HepG2 (cell line): ENCODE measurements around the gene BMP6. TPM values are rescaled to one million over a fixed set of nuclear protein-coding genes. Genes with fewer than 3 reads are reported as not detected.

ENCODE experiments used
- ATAC-seq: fragments of 200-7000 bp; cut with Tn5 transposase; 3 replicates; pipeline ENCODE4 v1.9.1; 2020; ENCODE audit warnings: mild to moderate bottlenecking, moderate library complexity
- BruUV-seq: library from RNA; stranded (reverse); fragments of 400-500 nt; replicated peaks from 2 replicates; lab custom pipeline; 2021; lab: Mats Ljungman, UMichigan
- CTCF ChIA-PET: fragments of 300-600 bp; formaldehyde crosslinking; extraction: SDS; loops from one replicate; lab custom pipeline; 2021; ENCODE audit warnings: low total read pairs, inconsistent platforms, low intra/inter-chr PET ratio; lab: Yijun Ruan, JAX
- POLR2A ChIA-PET: fragments of 350-600 bp; sonication (Branson Sonifier 250); formaldehyde crosslinking; loops from one replicate; lab custom pipeline; 2020; ENCODE audit warnings: antibody characterized with exemption, inconsistent platforms; lab: Yijun Ruan, JAX
- DNase-seq: peaks from one replicate; pipeline ENCODE4 v3.0.0-alpha.2; 2015; ENCODE audit warnings: low spot score
- FAIRE-seq: peaks from 3 replicates; lab custom pipeline; 2011; peaks lifted over from hg19 to GRCh38; lab: Jason Lieb, UNC
- H2AFZ ChIP-seq: one replicate; pipeline ENCODE4 v1.6.1; 2011; ENCODE audit warnings: low read length, inconsistent platforms
- H3K27ac ChIP-seq: fragments of 300-600 bp; 3 replicates; pipeline ENCODE4 v1.8.0; 2011; ENCODE audit warnings: mixed run types, mild to moderate bottlenecking, mixed read lengths, low read length, inconsistent platforms; ENCODE audit not compliant: insufficient read depth; ENCODE audit errors: extremely low read length
- H3K27me3 ChIP-seq, 2 experiments: fragments of 200-600 bp in 1 of 2; 2 replicates in 1 of 2; 3 replicates in 1 of 2; pipeline versions ENCODE4 v1.6.0 to v1.8.0; 2011; ENCODE audit warnings: low read length in 2 of 2, mild to moderate bottlenecking in 2 of 2, moderate library complexity in 2 of 2, inconsistent platforms in 1 of 2; ENCODE audit not compliant: insufficient read depth in 2 of 2, control insufficient read depth in 1 of 2
- H3K36me3 ChIP-seq, 2 experiments: fragments of 200-600 bp in 1 of 2; replicated peaks in 1 of 2; 2 replicates in 1 of 2; 3 replicates in 1 of 2; pipeline versions ENCODE4 v1.5.1 to v1.8.0; 2011; ENCODE audit warnings: low read length in 2 of 2, inconsistent platforms in 1 of 2; ENCODE audit not compliant: insufficient read depth in 2 of 2, control insufficient read depth in 1 of 2
- H3K4me1 ChIP-seq: 2 replicates; pipeline ENCODE4 v1.5.1; 2012; ENCODE audit warnings: low read length, inconsistent platforms; ENCODE audit not compliant: insufficient read depth
- H3K4me2 ChIP-seq: 2 replicates; pipeline ENCODE4 v1.6.0; 2011; ENCODE audit warnings: low read depth, low read length, inconsistent platforms
- H3K4me3 ChIP-seq, 3 experiments: fragments of 200-600 bp in 1 of 3; sonication (generic), shearing (Covaris generic) in 1 of 3; replicated peaks in 1 of 3; 2 replicates each; pipeline ENCODE4 v1.5.1; 2011 to 2016; ENCODE audit warnings: low read length in 3 of 3, inconsistent platforms in 2 of 3, low read depth in 2 of 3, mild to moderate bottlenecking in 2 of 3, control low read depth in 1 of 3, mixed read lengths in 1 of 3; ENCODE audit not compliant: insufficient read depth in 1 of 3
- H3K79me2 ChIP-seq: one replicate; pipeline ENCODE4 v1.6.1; 2011; ENCODE audit warnings: low read length, inconsistent platforms; ENCODE audit not compliant: insufficient read depth
- H3K9ac ChIP-seq: 2 replicates; pipeline ENCODE4 v1.6.0; 2011; ENCODE audit warnings: mild to moderate bottlenecking, low read depth, low read length, inconsistent platforms; ENCODE audit not compliant: insufficient read depth
- H3K9me3 ChIP-seq: 2 replicates; pipeline ENCODE4 v1.5.1; 2012; ENCODE audit warnings: mild to moderate bottlenecking, low read length
- H4K20me1 ChIP-seq: 2 replicates; pipeline ENCODE4 v1.6.0; 2011; ENCODE audit warnings: inconsistent platforms, mild to moderate bottlenecking, low read length, moderate library complexity; ENCODE audit not compliant: insufficient read depth
- ARNT2 ChIP-seq: sonication (generic); formaldehyde crosslinking; IDR thresholded peaks from 2 replicates; pipeline ENCODE4 v1.8.0; 2022; ENCODE audit warnings: mild to moderate bottlenecking, low read depth, missing genetic modification reagents, moderate library complexity
- EP300 ChIP-seq, 3 experiments: sonication (generic) in 1 of 3; formaldehyde crosslinking in 1 of 3; IDR thresholded peaks; 2 replicates each; pipeline versions ENCODE4 v1.5.1 to v1.6.1; 2011 to 2020; ENCODE audit warnings: low read depth in 2 of 3, low read length in 2 of 3, borderline replicate concordance in 1 of 3, improper control_type of control experiment in 1 of 3, mild to moderate bottlenecking in 1 of 3, missing genetic modification reagents in 1 of 3, moderate library complexity in 1 of 3
- HNF4A ChIP-seq: sonication (generic); formaldehyde crosslinking; IDR thresholded peaks from 2 replicates; pipeline ENCODE4 v1.4.0; 2020; ENCODE audit warnings: missing genetic modification reagents
- HNF4G ChIP-seq, 2 experiments: sonication (generic) in 1 of 2; formaldehyde crosslinking in 1 of 2; IDR thresholded peaks; 2 replicates each; pipeline versions ENCODE4 v1.4.0 to v1.6.1; 2011 to 2020; ENCODE audit warnings: borderline replicate concordance in 2 of 2, low read depth in 2 of 2, mild to moderate bottlenecking in 2 of 2, low read length in 1 of 2, missing genetic modification reagents in 1 of 2, moderate library complexity in 1 of 2
- LBX2 ChIP-seq: sonication (generic); formaldehyde crosslinking; IDR thresholded peaks from 2 replicates; pipeline ENCODE4 v1.5.0; 2020; ENCODE audit warnings: missing genetic modification reagents, mild to moderate bottlenecking, borderline replicate concordance
- MAX ChIP-seq: IDR thresholded peaks from 2 replicates; pipeline ENCODE4 v1.6.1; 2012; ENCODE audit warnings: inconsistent platforms
- MEIS2 ChIP-seq: sonication (generic); formaldehyde crosslinking; IDR thresholded peaks from 2 replicates; pipeline ENCODE4 v1.9.0; 2021; ENCODE audit warnings: mild to moderate bottlenecking, missing genetic modification reagents
- MLX ChIP-seq: IDR thresholded peaks from 2 replicates; pipeline ENCODE4 v1.6.1; 2016
- MTF1 ChIP-seq: sonication (generic); formaldehyde crosslinking; IDR thresholded peaks from 2 replicates; pipeline ENCODE4 v1.5.0; 2020; ENCODE audit warnings: missing genetic modification reagents
- PCBP1 ChIP-seq: fragments of 200-400 bp; formaldehyde crosslinking; IDR thresholded peaks from 2 replicates; pipeline ENCODE4 v1.6.1; 2017; ENCODE audit warnings: mild to moderate bottlenecking, low read depth, low read length, borderline replicate concordance
- SETDB1 ChIP-seq: sonication (generic); formaldehyde crosslinking; IDR thresholded peaks from 2 replicates; pipeline ENCODE4 v1.5.1; 2020; ENCODE audit warnings: missing genetic modification reagents, mild to moderate bottlenecking, borderline replicate concordance
- SNAPC5 ChIP-seq: sonication (generic); formaldehyde crosslinking; IDR thresholded peaks from 2 replicates; pipeline ENCODE4 v1.8.1; 2023; ENCODE audit warnings: mild to moderate bottlenecking, missing genetic modification reagents, borderline replicate concordance
- ZBTB1 ChIP-seq: sonication (generic); formaldehyde crosslinking; IDR thresholded peaks from 2 replicates; pipeline ENCODE4 v1.4.0; 2020; ENCODE audit warnings: missing genetic modification reagents, borderline replicate concordance
- ZBTB20 ChIP-seq: sonication (generic); formaldehyde crosslinking; IDR thresholded peaks from 2 replicates; pipeline ENCODE4 v1.8.1; 2023; ENCODE audit warnings: missing genetic modification reagents, low read depth, mild to moderate bottlenecking, borderline replicate concordance
- ZBTB33 ChIP-seq: sonication (generic); formaldehyde crosslinking; IDR thresholded peaks from 2 replicates; pipeline ENCODE4 v1.4.0; 2020; ENCODE audit warnings: missing genetic modification reagents
- ZNF670 ChIP-seq: sonication (generic); formaldehyde crosslinking; IDR thresholded peaks from 2 replicates; pipeline ENCODE4 v1.8.0; 2022; ENCODE audit warnings: mild to moderate bottlenecking, missing genetic modification reagents, borderline replicate concordance
- ZNF709 ChIP-seq: sonication (generic); formaldehyde crosslinking; IDR thresholded peaks from 2 replicates; pipeline ENCODE4 v1.5.0; 2020; ENCODE audit warnings: mild to moderate bottlenecking, missing genetic modification reagents
- WGBS: methylation state at CpG from one replicate; pipeline ENCODE4 v1.1.6; 2017; ENCODE audit warnings: low lambda C conversion rate; 5-methylcytosine and 5-hydroxymethylcytosine counted together
- in situ Hi-C: cut with HindIII; loops from 2 replicates; pipeline ENCODE4 v1.10.0; 2017; ENCODE audit warnings: low pct_unique_long_range_greater_than_20kb; ENCODE audit not compliant: extremely low pct_ligation_motif_present
- intact Hi-C: fragments of 100-400 bp; cut with micrococcal nuclease; formaldehyde crosslinking; loops from one replicate; pipeline ENCODE4 v1.10.0; 2022; ENCODE audit not compliant: unreplicated experiment
- polyA plus RNA-seq, 8 experiments: library from polyadenylated mRNA; depleted of rRNA in 3 of 8; stranded (reverse) in 7 of 8; unstranded in 1 of 8; fragments of >200 nt; fragmentation: Illumina TruSeq in 4 of 8; extraction: Trizol in 4 of 8; gene quantifications; 2 replicates each; pipeline versions ENCODE4 v1.2.1 to v1.2.3, GENCODE V29; 2011 to 2016; ENCODE audit warnings: low read depth in 4 of 8, missing spikeins in 1 of 8, mixed read lengths in 1 of 8; ENCODE audit not compliant: insufficient read depth in 1 of 8
- total RNA-seq, 5 experiments: library from RNA; depleted of rRNA; stranded (reverse); fragments of >200 nt; fragmentation: Illumina TruSeq; extraction: Trizol; gene quantifications; 2 replicates each; pipeline ENCODE4 v1.2.3, GENCODE V29; 2016; ENCODE audit warnings: low read depth in 1 of 5

The BMP6 gene
- total and polyA plus RNA-seq, 2 of the 13 experiments (the other 11 are each of a cell fraction or from before 2014, with no cell fraction given) = 0.09 to 0.18 TPM

GRCh38 chr6:7865781-7866180 is 139.9 kb downstream of the BMP6 start (continued):
- TF ChIP-seq PCBP1 = no peak

- H3K27ac ChIP-seq = no peak overlapping the region
- ATAC-seq (no peak), FAIRE-seq (no peak), DNase-seq (no peak)
- WGBS = 29% methylated on average over 1 of the region's 1 CpG
- ChIA-PET CTCF (no interaction called here), POLR2A (no interaction called here)
- no peaks in the 10 kb centered on the region for H4K20me1 ChIP-seq
- no TSS peak for BruUV-seq
- H3K4me3 ChIP-seq = no peak overlapping the region
- intact Hi-C loops (no loop called here), in situ Hi-C loops (no loop called here)
- peaks cover 3 to 31% of the 10 kb centered on the region in 2 experiments; a peak in 3 of 5 replicates for H3K27me3 ChIP-seq
- no peak overlapping the region for H3K4me2 ChIP-seq
- H2AFZ ChIP-seq = no peak overlapping the region
- no peaks in the 10 kb centered on the region for H3K36me3 ChIP-seq
- H3K79me2 ChIP-seq = no peaks in the 10 kb centered on the region
- H3K9ac ChIP-seq = no peak overlapping the region
- H3K4me1 ChIP-seq = no peaks in the 10 kb centered on the region
- H3K9me3 ChIP-seq = no peaks in the 10 kb centered on the region
- no peak for TF ChIP-seq SNAPC5 (CRISPR knock-in tag)
- no peak for TF ChIP-seq SETDB1 (CRISPR knock-in tag)
- TF ChIP-seq HNF4A (CRISPR knock-in tag) = no peak
- no peak for TF ChIP-seq ZBTB33 (CRISPR knock-in tag)
- no peak for TF ChIP-seq MEIS2 (CRISPR knock-in tag)
- TF ChIP-seq ZBTB20 (CRISPR knock-in tag) = no peak
- TF ChIP-seq LBX2 = no peak
- TF ChIP-seq MAX = no peak
- TF ChIP-seq EP300 (IDR thresholded peaks at IDR 0.05; ENCODE audit: low read depth in 2 of 2, low read length in 2 of 2) = no peak
- TF ChIP-seq EP300 (CRISPR knock-in tag; IDR thresholded peaks at IDR 0.05; ENCODE audit: borderline replicate concordance) = no peak
- TF ChIP-seq HNF4G (IDR thresholded peaks at IDR 0.05; ENCODE audit: borderline replicate concordance, low read depth, low read length) = no peak
- TF ChIP-seq HNF4G (CRISPR knock-in tag; IDR thresholded peaks at IDR 0.05; ENCODE audit: borderline replicate concordance, low read depth) = no peak
- TF ChIP-seq MTF1 (CRISPR knock-in tag) = no peak
- TF ChIP-seq MLX (CRISPR knock-in tag) = no peak
- no peak for TF ChIP-seq ZNF670 (CRISPR knock-in tag)
- no peak for TF ChIP-seq ZNF709 (CRISPR knock-in tag)
- TF ChIP-seq ZBTB1 = no peak
- no peak for TF ChIP-seq ARNT2 (CRISPR knock-in tag)
These were observed 140.6 kb downstream of the BMP6 start for GRCh38 chr6:7866526-7866925.
